Stimulated activated CD8-positive, alpha-beta memory T cell treated with anti-CD3 and anti-CD28 coated beads, Interleukin-4, amount 100 ng/mL, for 1 hour (primary cell): ENCODE results near the gene S100A6.

ENCODE experiments used
- DNase-seq, 2 donors: peaks; one replicate each; pipeline ENCODE4 v3.0.0-alpha.2; 2020; ENCODE audit warnings: low read depth in 2 of 2, low spot score in 1 of 2

Gene S100A6

GRCh38 chr1:153507926-153508583, 27.7 kb downstream of the S100A6 start:
- no peak for DNase-seq

GRCh38 chr1:153506831-153507413, 28.9 kb downstream of the S100A6 start:
- DNase-seq = no peak

GRCh38 chr1:153506386-153506785, 29.4 kb downstream of the S100A6 start:
- no peak for DNase-seq

GRCh38 chr1:153505576-153505975, 30.2 kb downstream of the S100A6 start:
- no peak for DNase-seq

GRCh38 chr1:153503766-153504165, 32.0 kb downstream of the S100A6 start:
- DNase-seq = no peak

- DNase-seq = no peak
Observed at GRCh38 chr1:153498746-153499145, 37.0 kb downstream of the S100A6 start.

- DNase-seq = no peak
Observed at GRCh38 chr1:153495536-153495935, 40.3 kb downstream of the S100A6 start.

- peak; percentile 29 to 60 for DNase-seq
Observed at GRCh38 chr1:153494976-153495535, 40.7 kb downstream of the S100A6 start.

- no peak for DNase-seq
Observed at GRCh38 chr1:153493343-153493960, 42.3 kb downstream of the S100A6 start.

- DNase-seq = no peak
Observed at GRCh38 chr1:153490272-153491051, 45.3 kb downstream of the S100A6 start.

GRCh38 chr1:153488731-153489130, 47.1 kb downstream of the S100A6 start:
- DNase-seq = no peak

GRCh38 chr1:153487707-153488106, 48.1 kb downstream of the S100A6 start:
- no peak for DNase-seq

GRCh38 chr1:153485863-153486262, 49.9 kb downstream of the S100A6 start:
- no peak for DNase-seq
